ENCODE data around the gene ENO2. TPM values are rescaled to one million over a fixed set of nuclear protein-coding genes. Genes with fewer than 3 reads are reported as not detected.

ENO2 gene
- polyA plus RNA-seq, 3 donors = 12.0 to 12.5 (median 12.2) TPM

- DNase-seq (ENCODE audit: low read depth in 3 of 3, low spot score in 2 of 3) = peak in 1 of 3 donors; percentile 76
These were observed 31.9 kb downstream of the ENO2 start for GRCh38 chr12:6946033-6946919.

- no peak for DNase-seq (ENCODE audit: low read depth in 3 of 3, low spot score in 2 of 3)
These were observed 32.6 kb downstream of the ENO2 start for GRCh38 chr12:6946920-6947374.

GRCh38 chr12:6947615-6948014 lies 33.2 kb downstream of the ENO2 start:
- no peak for DNase-seq (ENCODE audit: low read depth in 3 of 3, low spot score in 2 of 3)

GRCh38 chr12:6948873-6949594 lies 34.7 kb downstream of the ENO2 start:
- DNase-seq (ENCODE audit: low read depth in 3 of 3, low spot score in 2 of 3) = no peak

GRCh38 chr12:6950401-6950801 lies 36.0 kb downstream of the ENO2 start:
- DNase-seq (ENCODE audit: low read depth in 3 of 3, low spot score in 2 of 3) = no peak

- no peak for DNase-seq (ENCODE audit: low read depth in 3 of 3, low spot score in 2 of 3)
These were observed 36.6 kb downstream of the ENO2 start, which contains the start of gene PTPN6 for GRCh38 chr12:6950811-6951540. TSS of gene PTPN6 (plus strand) at chr12:6951356. CDS start at chr12:6951513, 157 bp downstream.

GRCh38 chr12:6951551-6952120 lies 37.3 kb downstream of the ENO2 start:
- no peak for DNase-seq (ENCODE audit: low read depth in 3 of 3, low spot score in 2 of 3)

- DNase-seq (ENCODE audit: low read depth in 3 of 3, low spot score in 2 of 3) = no peak
These were observed 37.9 kb downstream of the ENO2 start for GRCh38 chr12:6952121-6952862.

- DNase-seq (ENCODE audit: low read depth in 3 of 3, low spot score in 2 of 3) = no peak
These were observed 38.6 kb downstream of the ENO2 start for GRCh38 chr12:6952863-6953441.

GRCh38 chr12:6953442-6954315 lies 39.3 kb downstream of the ENO2 start:
- no peak for DNase-seq (ENCODE audit: low read depth in 3 of 3, low spot score in 2 of 3)

- DNase-seq (ENCODE audit: low read depth in 3 of 3, low spot score in 2 of 3) = no peak
These were observed 40.1 kb downstream of the ENO2 start for GRCh38 chr12:6954316-6955107.

- DNase-seq (ENCODE audit: low read depth in 3 of 3, low spot score in 2 of 3) = no peak
These were observed 41.0 kb downstream of the ENO2 start for GRCh38 chr12:6955108-6956020.

GRCh38 chr12:6956021-6956727 lies 41.8 kb downstream of the ENO2 start:
- DNase-seq (ENCODE audit: low read depth in 3 of 3, low spot score in 2 of 3) = no peak

GRCh38 chr12:6957151-6957701 lies 42.8 kb downstream of the ENO2 start:
- no peak for DNase-seq (ENCODE audit: low read depth in 3 of 3, low spot score in 2 of 3)

GRCh38 chr12:6957741-6958608 lies 43.6 kb downstream of the ENO2 start:
- no peak for DNase-seq (ENCODE audit: low read depth in 3 of 3, low spot score in 2 of 3)
